ENCODE data around the gene RARS2.

DNA sequence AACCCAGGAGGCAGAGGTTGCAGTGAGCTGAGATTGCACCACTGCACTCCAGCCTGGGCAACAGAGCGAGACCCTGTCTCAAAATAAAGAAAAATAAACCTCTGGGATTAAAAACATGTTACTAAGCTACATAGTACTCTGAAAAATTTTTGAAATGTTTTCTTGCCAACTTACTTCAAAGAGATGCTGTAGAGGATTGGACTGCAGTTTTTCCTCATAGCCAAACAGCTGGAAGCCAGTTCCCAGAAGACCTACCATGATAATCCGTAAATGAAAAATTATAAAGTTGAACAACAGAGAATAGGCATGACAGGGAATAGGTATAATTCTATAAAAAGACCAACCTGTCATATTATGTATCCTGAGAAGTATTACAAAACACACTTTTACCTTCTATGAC is 48.0 kb downstream of the RARS2 start:
- TF ChIP-seq CTCF (IDR thresholded peaks at IDR 0.05; ENCODE audit: insufficient read depth, low read depth, low read length) (no peak), EZH2 (IDR thresholded peaks at IDR 0.05; ENCODE audit: insufficient read depth, low read length) (no peak)
